Right ventricle myocardium superior (tissue), 1 donor: ENCODE measurements around the gene MYO1B. TPM values are rescaled to one million over a fixed set of nuclear protein-coding genes. Genes with fewer than 3 reads are reported as not detected.
"Not testable (repeated sequence)": the region's sequence is repeated elsewhere in the genome, so short reads cannot be mapped to it uniquely, and the experiment has no call there.

Experiments
- ATAC-seq: fragments of 200-7000 bp; cut with Tn5 transposase; one replicate; pipeline ENCODE4 v1.9.1; 2020; ENCODE audit warnings: mild to moderate bottlenecking; ENCODE audit not compliant: poor library complexity
- DNase-seq: peaks from one replicate; pipeline ENCODE4 v3.0.0-alpha.2; 2020
- intact Hi-C: fragments of 100-400 bp; cut with DNase I; formaldehyde crosslinking; loops from one replicate; pipeline ENCODE4 v1.11.2; 2022
- total RNA-seq: library from RNA; stranded (reverse); fragmentation: NEBNext Ultra II Directional; extraction: Animal tissue kit (Norgen Biotek cat#: 25700); gene quantifications from one replicate; pipeline ENCODE4 v1.2.1, GENCODE V29; 2021
- donor health status: DM: no; HTN: yes; CAD: no; lungs with severe emphysema.

Gene MYO1B
- total RNA-seq, 1 donor from 2014 or later = 16.8 TPM

- ATAC-seq = no peak
- intact Hi-C loops = no loop called here
- DNase-seq = no peak
Measured at GRCh38 chr2:191453761-191454160, 208.6 kb downstream of the MYO1B start.

- ATAC-seq, intact Hi-C loops, DNase-seq: not testable (repeated sequence)
Measured at GRCh38 chr2:191456506-191456905, 211.3 kb downstream of the MYO1B start.

- ATAC-seq (no peak), DNase-seq (no peak)
- intact Hi-C loops = no loop called here
Measured at GRCh38 chr2:191459158-191459557, 214.0 kb downstream of the MYO1B start.

GRCh38 chr2:191462370-191462769 lies 217.2 kb downstream of the MYO1B start:
- intact Hi-C loops = no loop called here

GRCh38 chr2:191463790-191464189 lies 218.6 kb downstream of the MYO1B start:
- intact Hi-C loops = no loop called here
- no peak for ATAC-seq
- no peak for DNase-seq

More at GRCh38 chr2:191462370-191462769, 217.2 kb downstream of the MYO1B start:
- DNase-seq = no peak
- no peak for ATAC-seq

GRCh38 chr2:191465766-191466420 lies 220.7 kb downstream of the MYO1B start:
- DNase-seq = no peak
- ATAC-seq = peak; percentile 55

GRCh38 chr2:191467113-191467512 lies 221.9 kb downstream of the MYO1B start:
- ATAC-seq (no peak), DNase-seq (no peak)
- intact Hi-C loops = no loop called here

More at GRCh38 chr2:191465766-191466420, 220.7 kb downstream of the MYO1B start:
- intact Hi-C loops = no loop called here

- intact Hi-C loops = no loop called here
- ATAC-seq (no peak), DNase-seq (no peak)
Measured at GRCh38 chr2:191470306-191470705, 225.1 kb downstream of the MYO1B start.

- intact Hi-C loops = no loop called here
- ATAC-seq (no peak), DNase-seq (no peak)
Measured at GRCh38 chr2:191474464-191474863, 229.3 kb downstream of the MYO1B start.

Other genes with a start within 250 kb of the MYO1B start
- gene STAT1, start 231.2 kb upstream of the MYO1B start, total RNA-seq = 31.5 TPM
- 0.70 TPM for gene STAT4, start 94.4 kb upstream of the MYO1B start, total RNA-seq